Uterus (tissue), 4 donors: ENCODE results near the gene PNO1. TPM values are rescaled to one million over a fixed set of nuclear protein-coding genes. Genes with fewer than 3 reads are reported as not detected.

ENCODE experiments used
- DNase-seq, 2 donors: peaks; one replicate each; pipeline ENCODE4 v3.0.0-alpha.2; 2019 to 2020
- H3K27ac ChIP-seq, 2 donors: fragments of 200-600 bp; sonication (generic); 1 replicate in 1 of 2; 2 replicates in 1 of 2; pipeline ENCODE4 v1.5.1; 2016 to 2018
- H3K27me3 ChIP-seq, 2 donors: fragments of 200-600 bp; sonication (generic); one replicate each; pipeline ENCODE4 v1.5.1; 2018 to 2019; ENCODE audit warnings: control low read depth in 1 of 2
- H3K36me3 ChIP-seq, 2 donors: fragments of 200-600 bp; sonication (generic); one replicate each; pipeline ENCODE4 v1.5.1; 2019; ENCODE audit warnings: control low read depth in 1 of 2
- H3K4me1 ChIP-seq, 2 donors: fragments of 200-600 bp; sonication (generic); one replicate each; pipeline ENCODE4 v1.5.1; 2018 to 2019; ENCODE audit warnings: control low read depth in 1 of 2
- H3K4me3 ChIP-seq, 2 donors: fragments of 200-600 bp; sonication (generic); 1 replicate in 1 of 2; 2 replicates in 1 of 2; pipeline ENCODE4 v1.5.1; 2018 to 2019; ENCODE audit warnings: mild to moderate bottlenecking in 1 of 2
- H3K9me3 ChIP-seq, 2 donors: fragments of 200-600 bp; sonication (generic); one replicate each; pipeline ENCODE4 v1.5.1; 2019; ENCODE audit warnings: control low read depth in 1 of 2
- CTCF ChIP-seq, 4 experiments: fragments of 200-600 bp in 2 of 4; fragments of 450-650 bp in 2 of 4; sonication (generic) in 2 of 4; IDR thresholded peaks; one replicate each; pipeline ENCODE4 v1.5.1; 2016 to 2019; ENCODE audit warnings: antibody characterized with exemption in 4 of 4, mild to moderate bottlenecking in 2 of 4, moderate library complexity in 1 of 4
- POLR2A ChIP-seq, 2 donors: fragments of 450-650 bp; IDR thresholded peaks; one replicate each; pipeline ENCODE4 v1.6.1; 2016; ENCODE audit warnings: antibody characterized with exemption in 2 of 2, mild to moderate bottlenecking in 1 of 2, moderate library complexity in 1 of 2
- intact Hi-C: fragments of 100-400 bp; cut with DNase I; formaldehyde crosslinking; loops from one replicate; pipeline ENCODE4 v1.15.1; 2023; ENCODE audit warnings: low total_unique reads
- total RNA-seq, 4 donors: library from RNA; depleted of rRNA in 3 of 4; stranded (reverse); fragments of >200 nt in 3 of 4; gene quantifications; one replicate each; pipeline versions ENCODE4 v1.1.0 to v1.2.4, GENCODE V29; 2014 to 2023
- donor health status: DM: yes; HTN: yes; CAD: no.

PNO1 gene
- total RNA-seq, 4 donors from 2014 or later, result 7.6 to 15.8 (median 12.2) TPM

- Histone ChIP-seq H3K9me3 (no peaks in the 10 kb centered on the region), H3K4me3 (no peak overlapping the region), H3K36me3 (no peaks in the 10 kb centered on the region), H3K27ac (no peak overlapping the region), H3K4me1 (no peaks in the 10 kb centered on the region), H3K27me3 (no peaks in the 10 kb centered on the region)
- no peak for TF ChIP-seq POLR2A (IDR thresholded peaks at IDR 0.05)
- no peak for TF ChIP-seq CTCF (IDR thresholded peaks at IDR 0.05)
- intact Hi-C loops, result no loop called here
- no peak for DNase-seq
Measured at GRCh38 chr2:68118816-68119215, 38.9 kb upstream of the PNO1 start.

GRCh38 chr2:68119504-68119903 lies 38.2 kb upstream of the PNO1 start:
- no peak overlapping the region for H3K27ac ChIP-seq

GRCh38 chr2:68121873-68122679 lies 35.6 kb upstream of the PNO1 start:
- TF ChIP-seq POLR2A (IDR thresholded peaks at IDR 0.05), result no peak
- TF ChIP-seq CTCF (IDR thresholded peaks at IDR 0.05), result peak; percentile 91 to 93 (median 92)
- H3K27me3 ChIP-seq, result no peaks in the 10 kb centered on the region
- intact Hi-C loops, result loop anchor here (5.0 kb wide), 1 partner anchor 320 kb away; no protein-coding TSS in a partner anchor

More at GRCh38 chr2:68119504-68119903, 38.2 kb upstream of the PNO1 start:
- H3K4me1 ChIP-seq, result no peaks in the 10 kb centered on the region
- no peak for TF ChIP-seq POLR2A (IDR thresholded peaks at IDR 0.05)
- no peak for TF ChIP-seq CTCF (IDR thresholded peaks at IDR 0.05)
- no peak for DNase-seq
- H3K36me3 ChIP-seq, result no peaks in the 10 kb centered on the region
- no peak overlapping the region for H3K4me3 ChIP-seq
- no peaks in the 10 kb centered on the region for H3K27me3 ChIP-seq
- no peaks in the 10 kb centered on the region for H3K9me3 ChIP-seq
- intact Hi-C loops, result no loop called here

GRCh38 chr2:68122680-68122964 lies 35.1 kb upstream of the PNO1 start:
- no peaks in the 10 kb centered on the region for H3K9me3 ChIP-seq
- no peaks in the 10 kb centered on the region for H3K4me1 ChIP-seq
- TF ChIP-seq CTCF (IDR thresholded peaks at IDR 0.05) (no peak), POLR2A (IDR thresholded peaks at IDR 0.05) (no peak)
- no peak overlapping the region for H3K27ac ChIP-seq
- H3K36me3 ChIP-seq, result no peaks in the 10 kb centered on the region
- no peaks in the 10 kb centered on the region for H3K27me3 ChIP-seq
- DNase-seq, result no peak
- H3K4me3 ChIP-seq, result no peak overlapping the region
- intact Hi-C loops, result loop anchor here (5.0 kb wide), 1 partner anchor 320 kb away; no protein-coding TSS in a partner anchor

More at GRCh38 chr2:68121873-68122679, 35.6 kb upstream of the PNO1 start:
- Histone ChIP-seq H3K27ac (no peak overlapping the region), H3K9me3 (no peaks in the 10 kb centered on the region), H3K36me3 (no peaks in the 10 kb centered on the region), H3K4me1 (no peaks in the 10 kb centered on the region), H3K4me3 (no peak overlapping the region)
- peak; percentile 87 to 89 for DNase-seq

- TF ChIP-seq POLR2A (IDR thresholded peaks at IDR 0.05) (no peak), CTCF (IDR thresholded peaks at IDR 0.05) (no peak)
- DNase-seq, result no peak
- intact Hi-C loops, result loop anchor here (5.0 kb wide), 1 partner anchor 318 kb away; no protein-coding TSS in a partner anchor
- Histone ChIP-seq H3K27ac (no peak overlapping the region), H3K27me3 (no peaks in the 10 kb centered on the region), H3K4me1 (no peaks in the 10 kb centered on the region), H3K4me3 (no peak overlapping the region), H3K36me3 (no peaks in the 10 kb centered on the region), H3K9me3 (no peaks in the 10 kb centered on the region)
Measured at GRCh38 chr2:68124321-68124720, 33.4 kb upstream of the PNO1 start.
